Panc1 (cell line): ENCODE data around the gene TTC13. TPM values are rescaled to one million over a fixed set of nuclear protein-coding genes. Genes with fewer than 3 reads are reported as not detected.

Experiments
- ATAC-seq: fragments of 200-7000 bp; cut with Tn5 transposase; 2 replicates; pipeline ENCODE4 v1.9.1; 2020; ENCODE audit warnings: mild to moderate bottlenecking, moderate library complexity
- BruUV-seq: library from RNA; stranded (reverse); fragments of 400-500 nt; replicated peaks from 2 replicates; lab custom pipeline; 2021; lab: Mats Ljungman, UMichigan
- CTCF ChIA-PET: fragments of 300-600 bp; sonication (Branson Sonifier 250); formaldehyde crosslinking; loops from one replicate; lab custom pipeline; 2022; ENCODE audit warnings: antibody characterized with exemption; lab: Charles Lee
- POLR2A ChIA-PET: fragments of 300-600 bp; sonication (Branson Sonifier 250); formaldehyde crosslinking; loops from one replicate; lab custom pipeline; 2022; ENCODE audit warnings: antibody characterized with exemption; lab: Charles Lee
- DNase-seq: peaks from one replicate; pipeline ENCODE4 v3.0.0-alpha.2; 2010; ENCODE audit warnings: low read depth, low spot score
- H3K27ac ChIP-seq: 2 replicates; pipeline ENCODE4 v1.5.1; 2011; ENCODE audit warnings: mild to moderate bottlenecking, low read length, inconsistent platforms
- H3K27me3 ChIP-seq: fragments of 200-500 bp; sonication (Bioruptor generic); 2 replicates; pipeline ENCODE4 v1.6.0; 2014; ENCODE audit warnings: low read length, inconsistent platforms; ENCODE audit not compliant: control insufficient read depth, insufficient read depth
- H3K36me3 ChIP-seq: fragments of 200-500 bp; sonication (Bioruptor generic); 2 replicates; pipeline ENCODE4 v1.5.1; 2014; ENCODE audit warnings: inconsistent platforms, mild to moderate bottlenecking, low read length, moderate library complexity; ENCODE audit not compliant: control insufficient read depth, insufficient read depth
- H3K4me1 ChIP-seq: 2 replicates; pipeline ENCODE4 v1.5.1; 2011; ENCODE audit warnings: inconsistent platforms, mild to moderate bottlenecking, low read length, moderate library complexity; ENCODE audit not compliant: control insufficient read depth, insufficient read depth
- H3K4me3 ChIP-seq, 2 experiments: 2 replicates each; pipeline ENCODE4 v1.5.1; 2011 to 2012; ENCODE audit warnings: low read depth in 2 of 2, low read length in 2 of 2, mild to moderate bottlenecking in 2 of 2, inconsistent platforms in 1 of 2, moderate library complexity in 1 of 2
- H3K9me3 ChIP-seq: fragments of 200-500 bp; sonication (Bioruptor generic); 2 replicates; pipeline ENCODE4 v1.5.1; 2014; ENCODE audit warnings: low read depth, mild to moderate bottlenecking, inconsistent platforms, low read length, moderate library complexity; ENCODE audit not compliant: control insufficient read depth, insufficient read depth
- POLR2AphosphoS5 ChIP-seq: IDR thresholded peaks from 2 replicates; pipeline ENCODE4 v1.6.1; 2012; ENCODE audit warnings: mild to moderate bottlenecking, low read depth, low read length, moderate library complexity
- SIN3A ChIP-seq: IDR thresholded peaks from 2 replicates; pipeline ENCODE4 v1.6.1; 2012; ENCODE audit warnings: low read depth, mild to moderate bottlenecking, low read length, moderate library complexity, borderline replicate concordance; ENCODE audit not compliant: insufficient read depth
- TCF7L2 ChIP-seq: IDR thresholded peaks from 2 replicates; pipeline ENCODE4 v1.6.1; 2011; ENCODE audit warnings: mild to moderate bottlenecking, low read depth, low read length, inconsistent platforms
- in situ Hi-C: cut with HindIII; loops from 2 replicates; pipeline ENCODE4 v1.10.0; 2016; ENCODE audit warnings: low sequenced_read_pairs, low pct_unique_long_range_greater_than_20kb
- intact Hi-C: fragments of 100-400 bp; cut with micrococcal nuclease; formaldehyde crosslinking; loops from one replicate; pipeline ENCODE4 v1.10.0; 2022; ENCODE audit not compliant: unreplicated experiment
- total RNA-seq: library from RNA; stranded (reverse); gene quantifications from one replicate; pipeline ENCODE4 v1.2.1, GENCODE V29; 2021; ENCODE audit not compliant: unreplicated experiment
- TF ChIP-seq, protein P1 (sequence below): fragments of 450-650 bp; IDR thresholded peaks from 2 replicates; pipeline ENCODE4 v1.5.1; 2017; ENCODE audit warnings: mild to moderate bottlenecking
- TF ChIP-seq, protein P2 (sequence below), 2 experiments: IDR thresholded peaks; 2 replicates each; pipeline ENCODE4 v1.6.1; 2011 to 2012; ENCODE audit warnings: low read depth in 2 of 2, control low read depth in 1 of 2, low read length in 1 of 2, mild to moderate bottlenecking in 1 of 2, moderate library complexity in 1 of 2; ENCODE audit not compliant: insufficient read depth in 1 of 2

TTC13 gene
- total RNA-seq, 1 experiment from 2014 or later = 19.0 TPM

DNA sequence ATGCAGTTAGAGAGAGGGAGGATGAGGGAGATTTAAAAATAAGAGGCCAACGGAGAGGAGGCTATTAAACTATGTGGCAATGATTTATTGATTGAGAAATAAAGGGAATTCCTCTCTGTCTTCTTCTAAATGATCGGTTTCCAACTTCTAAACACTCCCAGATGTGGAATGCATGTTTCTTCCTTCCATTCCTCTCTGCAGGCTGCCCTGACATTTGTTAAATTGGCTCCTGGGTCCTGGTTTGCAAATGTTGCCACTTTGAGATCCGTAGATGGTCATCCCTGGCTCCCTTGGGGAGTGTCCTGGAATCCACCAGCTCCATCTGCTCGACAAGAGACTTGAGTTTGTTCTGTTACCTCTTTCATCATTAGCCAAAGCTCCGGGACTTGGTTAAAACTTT, 100.1 kb downstream of the TTC13 start:
- TF ChIP-seq, protein P1, sequence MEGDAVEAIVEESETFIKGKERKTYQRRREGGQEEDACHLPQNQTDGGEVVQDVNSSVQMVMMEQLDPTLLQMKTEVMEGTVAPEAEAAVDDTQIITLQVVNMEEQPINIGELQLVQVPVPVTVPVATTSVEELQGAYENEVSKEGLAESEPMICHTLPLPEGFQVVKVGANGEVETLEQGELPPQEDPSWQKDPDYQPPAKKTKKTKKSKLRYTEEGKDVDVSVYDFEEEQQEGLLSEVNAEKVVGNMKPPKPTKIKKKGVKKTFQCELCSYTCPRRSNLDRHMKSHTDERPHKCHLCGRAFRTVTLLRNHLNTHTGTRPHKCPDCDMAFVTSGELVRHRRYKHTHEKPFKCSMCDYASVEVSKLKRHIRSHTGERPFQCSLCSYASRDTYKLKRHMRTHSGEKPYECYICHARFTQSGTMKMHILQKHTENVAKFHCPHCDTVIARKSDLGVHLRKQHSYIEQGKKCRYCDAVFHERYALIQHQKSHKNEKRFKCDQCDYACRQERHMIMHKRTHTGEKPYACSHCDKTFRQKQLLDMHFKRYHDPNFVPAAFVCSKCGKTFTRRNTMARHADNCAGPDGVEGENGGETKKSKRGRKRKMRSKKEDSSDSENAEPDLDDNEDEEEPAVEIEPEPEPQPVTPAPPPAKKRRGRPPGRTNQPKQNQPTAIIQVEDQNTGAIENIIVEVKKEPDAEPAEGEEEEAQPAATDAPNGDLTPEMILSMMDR = no peak
- TF ChIP-seq SIN3A (no peak), POLR2AphosphoS5 (no peak), TCF7L2 (no peak)
- TF ChIP-seq, protein P2, sequence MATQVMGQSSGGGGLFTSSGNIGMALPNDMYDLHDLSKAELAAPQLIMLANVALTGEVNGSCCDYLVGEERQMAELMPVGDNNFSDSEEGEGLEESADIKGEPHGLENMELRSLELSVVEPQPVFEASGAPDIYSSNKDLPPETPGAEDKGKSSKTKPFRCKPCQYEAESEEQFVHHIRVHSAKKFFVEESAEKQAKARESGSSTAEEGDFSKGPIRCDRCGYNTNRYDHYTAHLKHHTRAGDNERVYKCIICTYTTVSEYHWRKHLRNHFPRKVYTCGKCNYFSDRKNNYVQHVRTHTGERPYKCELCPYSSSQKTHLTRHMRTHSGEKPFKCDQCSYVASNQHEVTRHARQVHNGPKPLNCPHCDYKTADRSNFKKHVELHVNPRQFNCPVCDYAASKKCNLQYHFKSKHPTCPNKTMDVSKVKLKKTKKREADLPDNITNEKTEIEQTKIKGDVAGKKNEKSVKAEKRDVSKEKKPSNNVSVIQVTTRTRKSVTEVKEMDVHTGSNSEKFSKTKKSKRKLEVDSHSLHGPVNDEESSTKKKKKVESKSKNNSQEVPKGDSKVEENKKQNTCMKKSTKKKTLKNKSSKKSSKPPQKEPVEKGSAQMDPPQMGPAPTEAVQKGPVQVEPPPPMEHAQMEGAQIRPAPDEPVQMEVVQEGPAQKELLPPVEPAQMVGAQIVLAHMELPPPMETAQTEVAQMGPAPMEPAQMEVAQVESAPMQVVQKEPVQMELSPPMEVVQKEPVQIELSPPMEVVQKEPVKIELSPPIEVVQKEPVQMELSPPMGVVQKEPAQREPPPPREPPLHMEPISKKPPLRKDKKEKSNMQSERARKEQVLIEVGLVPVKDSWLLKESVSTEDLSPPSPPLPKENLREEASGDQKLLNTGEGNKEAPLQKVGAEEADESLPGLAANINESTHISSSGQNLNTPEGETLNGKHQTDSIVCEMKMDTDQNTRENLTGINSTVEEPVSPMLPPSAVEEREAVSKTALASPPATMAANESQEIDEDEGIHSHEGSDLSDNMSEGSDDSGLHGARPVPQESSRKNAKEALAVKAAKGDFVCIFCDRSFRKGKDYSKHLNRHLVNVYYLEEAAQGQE (IDR thresholded peaks at IDR 0.05; ENCODE audit: insufficient read depth in 1 of 2, low read depth in 2 of 2, low read length in 1 of 2) = no peak
- Histone ChIP-seq H3K27ac (no peak overlapping the region), H3K4me3 (no peak overlapping the region), H3K9me3 (no peaks in the 10 kb centered on the region), H3K36me3 (no peaks in the 10 kb centered on the region), H3K4me1 (peaks cover 3% of the 10 kb centered on the region; the same call in 1 of the 2 replicates), H3K27me3 (peaks cover 5% of the 10 kb centered on the region; the same call in 1 of the 2 replicates)
- ChIA-PET POLR2A (no interaction called here), CTCF (no interaction called here)
- in situ Hi-C loops (no loop called here), intact Hi-C loops (no loop called here)
- no TSS peak for BruUV-seq
- ATAC-seq = no peak
- DNase-seq = no peak

DNA sequence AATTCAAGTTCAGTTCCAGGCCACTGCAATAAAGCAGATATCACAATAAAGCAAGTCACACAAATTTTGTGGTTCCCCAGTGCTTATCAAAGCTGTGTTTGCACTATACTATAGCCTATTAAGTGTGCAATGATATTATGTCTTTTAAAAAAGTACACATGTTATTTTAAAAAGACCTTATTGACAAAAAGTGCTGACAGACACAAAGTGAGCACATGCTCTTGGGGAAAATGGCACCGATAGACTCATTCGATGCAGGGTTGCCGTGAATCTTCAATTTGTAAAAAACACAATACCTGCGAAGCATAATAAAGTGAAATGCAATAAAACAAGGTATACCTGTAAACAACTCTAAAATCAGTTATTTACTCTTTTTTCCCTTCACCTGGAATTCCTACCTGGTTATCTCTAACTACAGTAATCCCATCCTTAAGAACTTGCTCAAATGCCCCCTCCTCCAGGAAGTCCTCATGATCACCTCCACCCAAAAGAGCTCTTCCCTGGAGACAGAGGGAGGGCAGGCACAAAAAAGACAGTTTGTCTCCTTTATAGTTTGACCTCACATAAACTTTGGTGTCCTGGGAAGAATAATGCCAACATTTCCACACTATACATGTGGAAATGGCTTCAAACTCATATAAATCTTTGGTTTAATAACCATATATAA, 100.6 kb downstream of the TTC13 start:
- no peak overlapping the region for H3K27ac ChIP-seq
- TF ChIP-seq SIN3A (no peak), TCF7L2 (peak; percentile 72), POLR2AphosphoS5 (no peak)
- TF ChIP-seq, protein P2 (IDR thresholded peaks at IDR 0.05; ENCODE audit: insufficient read depth in 1 of 2, low read depth in 2 of 2, low read length in 1 of 2) = no peak
- TF ChIP-seq, protein P1 = no peak
- POLR2A ChIA-PET = no interaction called here
- intact Hi-C loops (no loop called here), in situ Hi-C loops (no loop called here)
- H3K9me3 ChIP-seq = no peaks in the 10 kb centered on the region
- no peak for ATAC-seq
- peaks cover 5% of the 10 kb centered on the region; the same call in 1 of the 2 replicates for H3K27me3 ChIP-seq
- H3K36me3 ChIP-seq = no peaks in the 10 kb centered on the region
- no peak for DNase-seq
- no TSS peak for BruUV-seq
- CTCF ChIA-PET = no interaction called here
- H3K4me1 ChIP-seq = peaks cover 3% of the 10 kb centered on the region; the same call in 1 of the 2 replicates
- no peak overlapping the region for H3K4me3 ChIP-seq
